Activated effector memory CD4-positive, alpha-beta T cell treated with anti-CD3 and anti-CD28 coated beads, Interleukin-2, amount 50 U/mL, for 16 hours (primary cell): ENCODE data around the gene GNAQ.
"Not testable (repeated sequence)": the region's sequence is repeated elsewhere in the genome, so short reads cannot be mapped to it uniquely, and the experiment has no call there.

ENCODE experiments used
- DNase-seq: peaks from one replicate; pipeline ENCODE4 v3.0.0-alpha.2; 2020

Gene GNAQ

DNA sequence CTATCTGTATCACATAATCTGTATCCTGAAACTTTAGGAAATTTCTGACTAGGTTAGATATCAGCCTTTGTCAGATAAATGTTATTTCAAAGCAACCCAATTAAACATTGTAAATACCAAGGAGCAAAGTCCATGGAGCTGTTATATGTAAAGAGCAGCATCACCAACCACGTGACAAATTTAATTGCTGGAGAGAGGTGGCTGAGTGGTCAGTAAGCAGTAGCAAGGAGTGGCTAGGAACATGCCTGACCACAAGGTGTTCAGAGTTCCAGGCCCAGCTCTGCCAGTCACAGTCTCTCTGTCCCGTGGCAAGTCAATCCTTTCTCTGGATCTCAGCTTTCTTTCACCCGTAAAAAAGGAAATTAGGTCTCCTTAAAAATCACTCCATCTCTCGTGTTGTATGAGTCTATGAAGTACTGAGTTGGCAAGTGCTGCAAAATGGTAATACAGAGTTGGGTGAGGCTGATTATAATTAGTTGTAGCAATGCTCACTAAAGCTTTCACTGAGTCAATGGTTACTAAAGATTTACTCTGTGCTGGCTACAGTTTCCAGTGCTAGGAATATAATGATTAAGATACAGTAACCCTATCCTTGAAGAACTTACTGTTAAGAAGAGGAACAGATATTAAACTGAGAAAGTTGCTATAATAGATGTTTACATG lies 166.1 kb downstream of the GNAQ start:
- DNase-seq: no peak

DNA sequence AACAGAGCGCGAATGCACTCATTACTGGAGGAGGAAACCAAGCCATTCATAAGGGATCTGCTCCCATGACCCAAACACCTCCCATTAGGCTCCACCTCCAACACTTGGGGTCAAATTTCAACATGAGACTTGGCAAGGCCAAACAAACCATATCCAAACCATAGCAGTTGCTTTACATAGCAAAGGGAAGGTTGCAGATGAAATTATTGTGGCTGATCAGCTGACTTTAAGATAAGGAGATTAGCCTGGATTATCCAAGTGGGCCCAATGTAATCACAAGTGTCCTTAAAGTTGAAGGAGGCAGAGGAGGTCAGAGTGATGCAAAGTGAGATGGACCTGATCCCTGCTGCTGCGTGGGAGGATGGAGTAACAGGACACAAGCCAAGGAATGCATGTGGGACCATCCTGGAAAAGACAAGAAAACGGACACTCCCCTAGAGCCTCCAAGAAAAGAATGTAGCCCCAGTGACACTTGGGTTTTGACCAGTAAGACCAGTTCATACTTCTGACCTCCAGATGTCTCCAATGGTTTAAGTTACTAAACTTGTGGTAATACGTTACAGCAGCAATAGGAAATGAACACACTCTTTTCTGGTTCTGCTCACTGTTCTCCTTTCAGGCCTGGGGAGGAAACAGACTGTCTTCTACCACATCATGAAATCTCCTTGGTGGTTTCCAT lies 167.3 kb downstream of the GNAQ start:
- DNase-seq: no peak

DNA sequence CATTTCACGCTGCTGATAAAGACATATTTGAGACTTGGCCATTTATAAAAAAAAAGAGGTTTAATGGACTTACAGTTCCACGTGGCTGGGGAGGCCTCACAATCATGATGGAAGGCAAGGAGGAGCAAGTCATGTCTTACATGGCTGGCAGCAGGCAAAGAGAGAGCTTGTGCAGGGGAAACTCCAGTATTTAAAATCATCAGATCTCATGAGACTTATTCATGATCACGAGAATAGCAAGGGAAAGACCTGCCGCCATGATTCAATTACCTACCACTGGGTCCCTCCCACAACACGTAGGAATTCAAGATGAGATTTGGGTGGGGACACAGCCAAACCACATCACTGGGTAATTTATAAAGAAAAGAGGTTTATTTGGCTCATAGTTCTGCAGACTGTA lies 168.0 kb downstream of the GNAQ start:
- not testable (repeated sequence) for DNase-seq

DNA sequence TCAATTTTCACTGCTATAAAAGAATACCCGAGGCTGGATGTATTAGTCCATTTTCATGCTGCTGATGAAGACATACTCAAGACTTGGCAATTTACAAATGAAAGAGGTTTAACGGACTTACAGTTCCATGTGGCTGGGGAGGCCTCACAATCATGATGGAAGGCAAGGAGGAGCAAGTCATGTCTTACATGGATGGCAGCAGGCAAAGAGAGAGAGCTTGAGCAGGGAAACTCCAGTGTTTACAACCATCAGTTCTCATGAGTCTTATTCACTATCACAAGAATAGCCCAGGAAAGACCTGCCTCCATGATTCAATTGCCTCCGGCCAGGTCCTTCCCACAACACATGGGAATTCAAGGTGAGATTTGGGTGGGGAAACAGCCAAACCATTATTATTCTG lies 170.7 kb downstream of the GNAQ start:
- not testable (repeated sequence) for DNase-seq

DNA sequence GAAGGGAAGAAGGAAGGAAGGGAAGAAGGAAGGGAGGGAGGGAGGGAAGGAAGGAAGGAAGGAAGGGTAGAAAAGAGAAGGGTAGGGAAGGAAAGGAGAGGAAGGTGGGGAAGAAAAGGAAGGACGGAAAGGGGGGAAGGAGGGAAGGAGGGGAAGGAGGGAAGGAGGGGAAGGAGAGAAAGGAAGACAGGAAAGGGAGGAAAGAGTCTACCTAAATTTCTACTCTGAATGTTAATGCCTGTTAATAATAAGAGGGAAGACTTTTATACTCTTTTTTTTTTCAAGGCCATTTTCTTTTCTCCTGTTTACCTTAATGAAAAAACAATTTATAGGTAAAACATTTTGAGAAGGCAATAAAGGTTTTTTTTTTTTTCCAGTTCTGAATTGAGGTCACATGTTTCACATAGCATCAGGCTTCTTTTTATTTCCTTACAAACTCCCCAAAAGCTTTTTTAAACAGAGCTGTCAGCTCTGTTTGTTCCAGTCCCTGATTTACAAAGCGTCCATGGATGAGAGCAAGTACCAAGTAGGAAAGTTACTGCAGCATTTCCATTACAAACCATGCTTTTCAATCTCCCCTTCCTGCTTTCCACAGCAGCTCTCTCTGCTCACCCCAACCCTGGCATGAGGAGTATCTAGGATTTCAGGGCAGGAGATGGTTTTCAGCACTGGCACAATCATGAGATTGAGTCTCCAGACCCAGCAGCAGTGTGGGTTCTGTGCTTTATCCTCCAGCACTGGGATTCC lies 173.9 kb downstream of the GNAQ start:
- no peak for DNase-seq

DNA sequence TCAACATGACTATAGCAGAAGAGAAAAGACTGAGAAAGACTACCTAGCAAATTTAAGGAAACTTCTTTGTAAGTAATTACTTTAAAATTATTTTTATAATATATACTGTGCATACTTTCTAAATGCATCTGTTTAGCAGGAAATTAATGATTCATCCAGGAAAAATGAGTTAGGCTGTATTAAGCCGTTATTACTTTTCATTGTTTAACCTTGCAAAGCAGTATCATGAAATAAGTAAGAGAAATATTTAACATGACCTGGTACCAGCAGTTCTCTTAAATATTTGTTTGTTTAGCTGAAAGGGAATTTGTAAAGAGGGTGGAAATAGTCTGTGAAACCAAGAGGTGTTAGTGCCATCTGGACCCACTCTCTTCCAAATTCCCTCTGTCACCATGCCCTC lies 175.0 kb downstream of the GNAQ start:
- no peak for DNase-seq

DNA sequence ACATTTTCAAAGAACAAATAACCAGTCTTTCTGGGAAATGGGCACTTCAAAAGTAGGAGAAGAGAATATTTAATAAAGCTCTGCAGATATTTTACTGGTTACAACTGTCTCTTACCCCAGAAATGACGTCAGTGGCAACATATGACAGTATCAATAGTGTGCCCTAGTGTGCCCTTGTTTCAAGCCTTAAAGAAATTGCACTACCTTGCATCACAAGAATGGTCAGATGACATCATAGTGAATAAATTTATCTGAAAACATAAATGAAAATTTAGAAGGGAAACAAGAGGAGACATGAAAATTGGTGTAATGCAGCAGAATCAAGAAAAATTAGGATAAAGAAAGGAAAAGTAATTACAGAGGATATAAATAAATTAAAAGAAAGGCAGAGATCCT lies 176.7 kb downstream of the GNAQ start:
- DNase-seq: no peak

DNA sequence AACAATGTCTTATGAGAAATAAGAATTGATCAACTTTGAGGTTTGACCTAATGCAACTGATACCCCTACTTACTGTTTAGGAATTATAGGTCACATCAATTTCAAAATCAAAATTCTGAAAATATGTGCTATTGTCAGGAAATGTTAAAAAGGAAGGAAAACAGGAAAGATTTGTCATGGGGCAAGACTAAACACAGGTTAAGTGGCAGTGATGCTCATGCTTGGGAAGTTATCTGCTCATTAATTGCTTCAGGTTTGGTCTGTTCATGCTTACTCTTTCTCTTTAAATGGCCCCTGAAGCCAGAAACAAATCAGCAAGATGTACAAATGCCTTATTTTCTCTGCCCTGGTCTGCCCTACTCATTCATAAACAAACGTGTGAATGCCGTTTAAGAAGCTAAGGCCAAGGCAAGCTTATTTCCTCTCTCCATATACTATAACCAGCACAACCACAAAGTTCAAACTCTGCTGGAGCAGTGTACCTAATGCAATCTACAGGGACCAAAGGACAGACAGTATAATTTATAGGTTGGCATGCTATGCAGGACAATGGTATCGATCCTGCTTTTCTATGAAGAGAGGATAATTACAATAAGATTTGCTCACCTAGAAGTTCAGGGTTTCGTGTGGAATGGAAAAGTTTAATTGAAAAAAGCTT lies 177.2 kb downstream of the GNAQ start:
- no peak for DNase-seq

DNA sequence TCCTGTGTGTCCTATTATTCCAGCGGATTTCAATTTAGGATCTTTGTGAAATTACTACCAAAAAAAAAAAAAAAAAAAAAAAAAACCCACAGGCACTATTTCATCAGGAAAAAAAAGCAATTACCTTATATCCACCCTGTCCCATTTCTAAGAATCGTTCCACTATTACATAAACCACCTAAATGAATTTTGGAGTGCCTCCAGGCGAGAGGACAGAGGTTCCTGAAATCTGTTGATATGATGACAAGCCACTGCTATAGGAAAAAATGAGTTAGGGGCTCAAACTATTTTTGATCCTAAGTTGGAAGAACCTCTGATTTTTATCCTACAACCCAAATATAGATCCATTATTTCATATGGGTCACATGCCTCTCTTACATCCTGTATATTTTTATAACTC lies 177.9 kb downstream of the GNAQ start:
- DNase-seq: no peak

DNA sequence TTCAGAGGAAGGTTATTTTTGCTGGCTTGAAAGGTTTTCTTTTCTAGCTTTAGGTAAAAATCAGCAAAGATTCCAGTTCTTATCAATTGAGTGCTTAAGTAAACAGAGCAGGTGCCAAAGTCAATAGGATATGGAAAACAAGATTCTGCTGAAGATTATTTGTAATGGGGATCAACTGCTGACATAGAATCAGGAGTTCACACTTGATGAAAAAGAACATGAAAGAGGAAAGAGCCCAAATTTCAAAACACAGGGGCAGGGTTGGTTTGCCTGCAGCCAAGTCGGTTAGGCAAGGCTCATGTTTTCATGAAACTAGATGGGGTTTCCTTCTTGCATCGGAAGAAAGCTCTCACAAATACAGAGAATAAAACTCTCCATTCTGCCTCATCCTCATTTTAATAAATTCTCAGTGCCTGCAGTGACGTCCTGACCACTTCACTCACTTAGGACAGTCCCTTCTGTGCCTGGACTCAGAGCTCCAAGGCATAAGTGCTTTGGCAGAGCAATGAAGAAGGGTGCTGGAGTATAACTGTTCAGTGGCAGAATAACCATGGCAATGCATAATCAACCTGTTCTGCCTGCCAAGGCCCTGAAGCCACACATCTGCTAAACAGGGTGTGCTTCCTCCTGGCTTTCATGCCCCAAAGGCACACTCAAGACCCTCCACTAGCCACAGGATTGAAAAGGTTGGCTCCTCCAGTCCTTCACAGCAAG lies 179.6 kb downstream of the GNAQ start:
- no peak for DNase-seq

DNA sequence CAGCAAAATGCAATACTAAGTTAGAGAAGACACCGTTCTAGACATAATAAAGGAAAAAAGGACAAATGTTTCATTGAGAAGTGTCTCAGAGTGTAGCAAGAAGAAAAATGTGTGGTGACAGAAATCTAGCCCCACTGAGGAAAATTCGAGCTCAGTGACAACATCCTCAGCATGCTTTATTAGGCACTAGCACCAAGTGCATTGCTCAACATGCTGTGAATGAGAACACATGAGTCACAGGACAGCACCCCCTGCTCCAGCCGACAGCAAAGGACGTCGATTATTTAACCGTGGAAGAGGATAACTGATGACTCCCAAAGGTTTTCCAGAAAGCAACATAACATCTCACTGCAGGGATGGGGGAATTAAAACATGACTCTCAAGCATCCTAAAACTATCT lies 182.7 kb downstream of the GNAQ start:
- no peak for DNase-seq

DNA sequence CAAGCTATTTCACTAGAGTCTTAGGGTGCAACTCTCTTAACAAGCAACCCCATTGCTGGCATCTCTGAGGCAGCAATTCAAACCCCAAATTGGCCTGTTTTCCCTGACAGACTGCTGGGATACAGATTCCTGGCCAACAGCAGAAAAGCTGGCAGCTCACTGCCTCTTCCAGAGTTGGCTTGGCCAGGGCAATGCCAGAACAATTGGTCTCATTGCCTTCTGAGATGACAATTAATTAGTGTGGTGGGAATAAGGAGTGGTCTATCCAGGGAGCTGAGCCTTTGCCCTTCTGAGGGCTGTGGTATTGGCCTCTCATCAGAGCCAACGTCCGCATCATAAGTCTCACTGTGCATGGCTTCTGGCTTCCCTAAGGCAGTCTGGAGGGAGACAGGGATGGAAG lies 183.2 kb downstream of the GNAQ start:
- DNase-seq: no peak

DNA sequence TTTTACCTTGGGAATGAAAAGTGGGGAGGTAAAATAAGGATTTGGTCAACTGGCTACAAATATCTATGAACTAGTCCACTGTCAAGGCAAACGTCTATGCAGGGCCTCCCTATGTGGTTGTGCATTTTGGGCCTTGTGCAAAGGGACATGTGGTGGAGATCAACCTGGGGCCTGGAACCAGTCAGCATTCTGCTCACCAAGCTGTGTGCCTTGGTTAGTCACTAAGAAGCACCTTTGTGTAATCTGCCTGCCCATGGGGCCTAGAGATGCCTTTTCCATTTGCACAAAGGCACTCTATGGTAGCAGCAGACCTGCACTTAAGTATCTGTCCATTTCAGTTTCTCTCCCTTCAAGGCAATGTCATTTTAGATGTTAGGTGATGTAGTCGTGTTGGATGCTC lies 184.0 kb downstream of the GNAQ start:
- no peak for DNase-seq

DNA sequence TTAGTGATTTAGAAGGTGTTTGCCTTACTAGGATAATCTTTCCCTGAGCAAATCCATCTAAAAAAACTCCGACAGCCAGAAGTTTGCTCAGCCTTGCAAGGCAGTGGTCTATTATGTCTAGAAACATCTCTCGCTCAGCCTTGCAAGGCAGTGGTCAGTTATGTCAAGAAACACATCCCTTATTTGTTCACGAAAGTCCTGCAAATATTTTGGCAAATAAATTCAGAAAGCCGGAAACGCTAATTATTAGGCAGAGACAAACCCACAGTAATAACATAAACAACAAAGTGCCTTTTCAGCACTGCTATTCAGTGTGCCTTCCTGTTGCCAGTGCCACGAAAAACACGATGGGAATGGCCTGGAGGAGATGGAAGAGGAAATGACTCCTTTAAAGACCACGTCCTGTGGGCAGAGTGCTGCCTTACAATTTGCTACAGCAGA lies 184.5 kb downstream of the GNAQ start:
- DNase-seq: no peak

DNA sequence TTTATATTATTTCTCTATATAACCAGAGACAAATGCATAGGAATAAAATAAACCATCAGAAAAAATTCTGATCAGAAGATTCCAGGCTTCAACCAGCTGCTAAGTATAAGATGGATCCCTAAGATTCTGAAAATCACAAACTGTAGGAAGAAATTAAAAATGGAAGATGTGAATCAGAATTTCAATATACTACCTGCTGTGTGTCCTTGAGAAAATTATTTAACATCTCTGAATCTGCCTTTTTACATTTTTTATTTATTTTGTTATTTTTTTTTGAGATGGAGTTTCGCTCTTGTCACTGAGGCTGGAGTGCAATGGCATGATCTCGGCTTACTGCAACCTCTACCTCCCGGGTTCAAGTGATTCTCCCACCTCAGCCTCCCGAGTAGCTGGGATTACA lies 187.2 kb downstream of the GNAQ start:
- no peak for DNase-seq

DNA sequence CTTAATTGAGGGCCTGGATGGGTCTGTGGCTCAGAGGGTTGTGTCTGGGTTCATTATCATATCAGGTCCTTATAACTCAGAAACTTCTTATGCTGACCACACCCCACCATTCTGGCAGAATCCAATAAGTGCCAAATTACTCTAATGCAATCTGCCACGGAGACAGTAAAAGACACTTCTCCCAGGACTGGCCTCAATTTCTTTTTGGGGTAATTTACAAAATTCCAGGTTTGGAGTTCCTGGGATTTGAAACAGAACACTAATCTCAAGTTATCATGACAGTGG lies 187.8 kb downstream of the GNAQ start:
- no peak for DNase-seq

DNA sequence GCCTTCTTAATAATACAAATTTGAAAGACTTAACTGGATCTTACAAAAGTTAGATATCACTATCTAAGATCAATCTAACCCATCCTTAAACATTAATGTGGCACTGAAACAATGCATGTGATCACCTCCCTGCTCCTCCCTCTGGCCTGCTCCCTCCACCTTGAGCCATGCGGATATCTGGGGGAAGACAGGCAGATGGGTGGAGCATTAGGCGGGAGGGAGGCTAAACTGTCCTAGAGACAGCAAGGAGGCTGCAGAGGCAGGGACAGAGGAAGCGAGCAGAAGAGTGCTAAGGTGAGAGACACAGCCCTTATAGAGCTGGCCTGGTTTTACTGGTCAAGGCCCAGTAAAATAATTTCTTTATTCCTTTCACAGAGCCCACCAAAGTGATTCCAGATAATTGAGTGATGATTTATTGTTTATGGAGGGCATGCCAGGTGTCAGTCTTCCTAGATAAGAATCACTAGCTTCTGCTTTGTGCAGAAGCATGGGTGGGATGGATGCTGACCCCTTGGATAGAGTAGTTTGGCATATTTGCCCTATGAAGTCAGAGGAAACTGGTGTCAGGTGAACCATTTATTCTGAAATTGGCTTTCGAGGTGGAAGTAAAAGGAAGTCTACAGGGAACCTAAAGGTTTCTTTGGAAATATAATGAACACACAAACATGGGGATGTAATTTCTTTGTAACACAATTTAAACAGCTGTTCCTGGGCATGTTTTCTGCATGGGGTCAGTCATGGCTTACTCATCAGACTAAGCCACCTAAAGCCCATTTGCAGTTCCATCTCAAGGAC lies 188.3 kb downstream of the GNAQ start:
- DNase-seq: no peak

DNA sequence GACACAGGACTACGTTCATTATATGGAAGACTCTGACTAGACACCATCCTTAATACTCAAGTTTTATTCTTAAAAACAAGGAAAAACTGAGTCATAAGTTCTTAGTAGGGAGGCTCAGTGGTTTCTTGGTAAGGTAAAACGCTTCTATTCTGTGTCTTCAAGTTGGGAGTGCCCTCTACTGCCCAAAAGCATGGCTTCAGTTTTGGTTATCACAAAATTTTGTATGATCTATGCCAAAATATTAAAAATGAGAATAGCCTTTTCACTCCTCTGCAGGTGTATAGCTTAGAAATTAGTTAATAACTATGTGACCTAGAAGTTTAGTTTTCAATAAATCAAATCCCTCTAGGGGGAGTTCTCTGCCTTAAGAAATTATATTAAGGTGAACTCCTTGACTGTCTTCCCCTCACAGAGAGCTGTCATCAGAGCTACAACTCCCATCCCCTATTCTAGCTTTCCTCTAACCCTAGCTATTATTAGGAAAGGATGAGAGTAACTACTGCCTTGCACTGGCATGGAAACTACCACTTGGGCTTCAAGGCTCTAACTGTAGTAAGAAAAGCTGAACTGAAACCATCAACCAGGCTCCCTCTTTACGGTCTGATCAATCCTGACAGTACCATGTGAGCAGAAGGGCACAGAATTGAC lies 189.7 kb downstream of the GNAQ start:
- no peak for DNase-seq

DNA sequence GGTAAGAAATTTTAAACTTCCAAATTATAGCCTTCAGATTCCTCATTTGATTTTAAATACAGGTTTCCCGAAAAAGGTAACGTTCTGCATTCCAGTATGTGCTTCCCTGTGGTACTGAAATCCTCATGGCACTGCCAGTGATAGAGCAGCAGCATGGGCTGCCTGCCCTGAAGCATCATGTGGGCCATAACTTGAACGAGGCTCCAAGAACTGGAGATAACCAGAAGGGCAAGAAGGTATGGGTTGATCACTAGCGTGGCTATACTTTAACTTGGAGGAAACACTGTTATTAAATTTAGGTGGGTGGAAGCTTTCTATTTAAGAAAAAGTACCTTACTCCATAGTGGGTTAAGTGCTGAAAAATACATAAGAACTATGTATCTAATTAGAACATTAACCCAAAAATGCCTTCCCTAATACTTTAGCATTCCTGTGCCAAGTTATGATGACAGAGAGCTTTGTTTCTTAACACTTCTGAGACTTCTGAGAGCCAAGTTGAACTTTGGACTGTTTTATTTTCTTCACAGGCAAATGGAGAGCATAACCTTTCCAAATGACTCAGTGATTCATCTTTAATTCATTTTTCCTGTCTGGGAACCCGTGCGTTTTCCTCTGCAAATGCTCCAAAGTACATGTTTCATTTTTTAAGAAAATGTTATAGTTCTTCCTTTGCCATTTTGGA lies 192.0 kb downstream of the GNAQ start:
- DNase-seq: no peak

DNA sequence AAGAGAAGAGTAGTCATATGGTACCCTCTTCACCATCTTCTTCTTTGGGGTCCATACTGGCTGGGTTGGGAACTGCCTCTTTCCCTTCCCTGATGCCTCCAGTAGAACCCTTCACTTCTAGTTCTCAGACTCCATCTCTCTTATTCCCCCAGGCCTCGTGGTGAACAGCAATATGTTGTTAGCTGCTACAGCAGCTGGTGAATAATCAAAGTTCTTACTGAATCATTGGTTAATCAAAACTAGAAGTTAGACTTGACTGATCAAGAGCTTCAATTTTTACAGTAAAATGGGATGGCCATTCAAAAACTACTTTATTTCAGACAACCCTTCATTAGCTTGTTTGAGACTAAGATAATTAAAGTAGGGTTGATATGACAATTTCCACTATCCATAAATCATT lies 192.6 kb downstream of the GNAQ start:
- no peak for DNase-seq

DNA sequence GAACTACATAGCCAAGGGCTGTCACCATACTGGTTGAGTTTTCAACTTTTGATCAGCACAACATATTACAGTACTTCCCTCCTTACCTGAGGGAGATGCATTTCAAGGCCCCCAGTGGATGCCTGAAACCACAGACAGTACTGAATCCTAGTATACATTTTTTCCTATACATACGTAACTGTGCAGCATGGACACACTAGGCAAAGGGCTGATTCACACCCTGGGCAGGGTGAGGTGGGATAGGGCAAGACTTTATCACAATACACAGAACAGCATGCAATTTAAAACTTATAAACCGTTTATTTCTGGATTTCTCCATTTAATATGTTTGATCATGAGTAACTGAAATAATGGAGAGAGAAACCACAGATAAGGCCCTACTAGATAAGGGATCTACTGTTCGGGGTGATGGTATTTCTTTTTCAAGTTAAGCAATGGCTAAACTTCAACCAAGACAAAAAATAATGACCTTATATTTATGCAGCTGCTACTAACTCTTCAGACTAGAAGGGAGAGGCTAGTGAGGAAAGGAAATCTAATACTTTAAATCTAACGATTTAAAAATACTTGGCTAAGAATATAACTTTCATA lies 196.6 kb downstream of the GNAQ start:
- DNase-seq: no peak
